ENCODE results near the gene MAF.

DNA sequence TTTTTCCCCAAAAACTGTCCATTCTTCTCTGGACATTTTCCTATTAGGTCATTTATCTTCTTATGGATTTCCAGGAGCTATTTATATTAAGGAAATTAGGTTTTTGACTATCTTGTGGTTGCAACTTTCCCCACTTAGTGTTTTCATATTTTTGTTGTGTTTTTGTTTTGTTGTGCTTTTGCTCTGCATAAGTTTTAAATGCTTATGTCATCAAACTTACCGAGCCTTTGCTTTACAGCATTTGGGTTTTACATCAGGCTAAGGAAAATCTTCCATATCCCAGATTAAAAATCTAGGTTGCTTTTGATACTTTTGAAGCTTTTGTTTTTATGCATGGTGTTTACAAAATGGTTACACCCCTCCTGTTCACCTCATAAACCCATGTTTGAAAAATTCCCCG lies 27.5 kb downstream of the MAF start:
- TF ChIP-seq ZNF274 (IDR thresholded peaks at IDR 0.05; ENCODE audit: low read depth, low read length) (no peak), SUZ12 (IDR thresholded peaks at IDR 0.05; ENCODE audit: extremely low read depth, insufficient read depth, insufficient read length) (no peak)

All from NT2/D1 (cell line).